ENCODE results near the gene CFLAR.
"Not testable (repeated sequence)": the region's sequence is repeated elsewhere in the genome, so short reads cannot be mapped to it uniquely, and the experiment has no call there.

CFLAR gene

DNA sequence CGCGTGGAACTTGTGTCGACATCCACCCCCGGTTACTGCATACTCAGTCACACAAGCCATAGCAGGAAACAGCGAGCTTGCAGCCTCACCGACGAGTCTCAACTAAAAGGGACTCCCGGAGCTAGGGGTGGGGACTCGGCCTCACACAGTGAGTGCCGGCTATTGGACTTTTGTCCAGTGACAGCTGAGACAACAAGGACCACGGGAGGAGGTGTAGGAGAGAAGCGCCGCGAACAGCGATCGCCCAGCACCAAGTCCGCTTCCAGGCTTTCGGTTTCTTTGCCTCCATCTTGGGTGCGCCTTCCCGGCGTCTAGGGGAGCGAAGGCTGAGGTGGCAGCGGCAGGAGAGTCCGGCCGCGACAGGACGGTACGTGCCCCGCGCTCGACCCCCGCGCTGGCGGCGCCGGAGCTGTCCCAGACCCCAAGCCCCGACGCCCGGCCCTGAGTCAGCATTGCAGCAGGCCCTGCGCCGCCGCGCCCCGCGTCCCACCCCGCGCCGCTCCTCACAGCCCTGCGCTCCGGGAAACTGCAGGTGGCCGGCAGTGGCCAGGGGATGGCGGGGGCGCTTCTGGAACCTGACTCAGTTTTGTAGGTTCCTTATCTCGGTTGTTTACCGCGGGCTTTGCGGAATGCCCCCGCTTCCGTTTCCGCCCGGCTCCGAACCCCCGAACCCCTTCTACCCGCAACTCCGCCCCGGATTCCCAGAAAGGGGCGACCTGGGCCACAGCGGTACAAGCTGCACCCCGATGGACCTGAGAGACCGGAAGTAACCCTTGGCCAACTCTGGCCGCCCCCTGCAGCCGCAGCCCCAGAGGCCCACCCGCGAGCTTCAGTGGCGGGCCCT lies at the start of gene CFLAR:
Gene CFLAR, plus strand, starts transcription at position 50 of the 844 bp plus-strand sequence. CDS start 13,702 bp downstream, outside the sequence.
- no peak for FAIRE-seq

DNA sequence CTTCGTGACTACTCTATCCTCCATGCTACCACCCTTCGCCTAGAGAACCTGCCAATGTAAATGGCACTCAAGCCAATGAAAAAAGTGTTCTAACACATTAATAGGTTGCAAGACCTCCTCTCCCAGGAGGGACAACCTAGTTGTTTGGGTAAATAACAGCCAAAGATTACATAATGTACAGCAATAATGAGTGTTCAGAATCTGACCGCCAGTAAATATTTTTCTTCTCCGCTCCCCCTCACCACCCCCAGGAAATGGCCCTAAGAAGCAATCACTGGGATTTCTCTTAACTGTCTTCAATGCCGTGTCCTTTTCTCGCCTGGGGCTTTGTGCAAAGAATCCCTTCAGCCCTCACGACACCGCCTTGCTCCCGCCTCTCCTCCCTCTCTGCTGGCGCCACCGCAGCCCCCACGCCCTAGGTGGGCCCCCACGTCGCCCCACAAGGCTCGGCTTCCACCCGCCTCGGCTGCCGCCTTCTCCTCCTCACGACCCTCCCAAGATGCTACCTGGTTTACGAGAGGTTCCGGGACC lies 45.0 kb upstream of the CFLAR start:
- no peak for FAIRE-seq

DNA sequence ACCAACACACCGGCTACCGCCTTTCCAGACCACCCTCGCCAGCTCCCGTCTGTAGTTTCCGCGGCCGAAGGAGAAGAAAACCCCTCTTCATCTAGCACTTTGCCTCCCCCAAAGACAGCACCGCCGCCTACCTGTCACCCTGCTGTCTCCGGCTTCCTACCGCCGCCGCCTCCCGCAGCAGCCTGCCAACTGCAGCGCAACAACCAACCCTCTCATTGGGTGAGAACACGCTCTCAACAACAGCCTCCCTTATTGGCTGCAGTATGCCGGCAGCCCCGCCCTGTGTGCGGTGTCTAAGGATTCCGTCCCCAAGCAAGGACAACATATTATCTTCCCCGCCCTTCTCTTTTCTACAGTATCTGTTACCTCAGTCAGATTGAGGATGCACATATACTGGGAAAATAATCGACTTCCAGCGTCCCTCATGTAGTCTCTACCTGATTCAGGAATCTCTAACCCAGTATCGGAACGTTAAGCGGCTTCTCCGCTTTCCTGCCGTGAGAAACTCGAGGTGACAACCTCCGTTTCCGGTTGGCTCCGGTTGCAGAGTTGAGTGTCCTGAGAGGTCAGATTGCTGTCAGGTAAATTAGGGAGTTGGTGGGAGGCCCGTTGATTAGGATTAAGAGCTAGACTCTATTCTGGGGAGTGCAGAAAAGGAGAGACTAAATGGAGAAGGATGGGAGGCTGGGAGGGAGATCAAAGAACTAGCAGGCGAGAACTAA lies 44.3 kb upstream of the CFLAR start, which contains the start of the genes HYCC2 and NDUFB3:
Gene HYCC2, minus strand, starts transcription at position 193 of the 722 bp plus-strand sequence. CDS start 47,662 bp downstream, outside the sequence.
Gene NDUFB3, plus strand, starts transcription at position 523 of the 722 bp plus-strand sequence. CDS start 6,882 bp downstream, outside the sequence.
- FAIRE-seq, result peak; percentile 76

DNA sequence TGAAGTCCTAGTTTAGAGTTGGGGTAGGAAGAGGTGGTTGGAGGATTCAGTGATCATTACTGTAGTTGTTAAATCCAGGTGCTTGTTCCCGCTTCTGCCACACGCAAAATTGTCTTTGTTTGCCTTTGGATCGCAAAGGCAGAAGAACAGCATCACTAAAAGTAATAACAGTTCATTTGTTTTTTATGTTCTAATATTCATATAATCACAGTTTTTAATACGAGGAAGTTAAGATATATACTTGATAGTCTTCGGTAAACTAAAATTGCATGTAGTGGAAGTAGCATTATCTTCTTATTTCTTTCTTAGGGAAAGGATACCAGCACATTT lies 43.8 kb upstream of the CFLAR start:
- FAIRE-seq, result no peak

DNA sequence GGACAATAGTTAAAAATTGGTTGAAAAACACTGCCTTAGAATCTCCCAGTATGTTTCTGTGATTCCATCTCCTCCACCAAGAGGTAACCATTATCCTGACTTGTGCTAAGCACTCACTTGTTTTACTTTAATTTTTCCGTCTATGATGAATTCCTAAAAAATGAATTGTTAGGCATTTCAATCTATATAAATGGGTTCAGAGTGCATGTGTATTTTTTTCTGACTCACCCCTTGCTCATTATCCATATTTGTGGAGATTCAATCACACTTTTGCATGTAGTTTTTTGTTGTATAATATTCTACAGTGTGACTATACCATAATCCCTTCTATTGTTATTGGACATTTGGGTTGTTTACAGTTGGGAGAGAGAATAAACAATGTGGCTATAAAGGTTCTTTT lies 42.9 kb upstream of the CFLAR start:
- no peak for FAIRE-seq

DNA sequence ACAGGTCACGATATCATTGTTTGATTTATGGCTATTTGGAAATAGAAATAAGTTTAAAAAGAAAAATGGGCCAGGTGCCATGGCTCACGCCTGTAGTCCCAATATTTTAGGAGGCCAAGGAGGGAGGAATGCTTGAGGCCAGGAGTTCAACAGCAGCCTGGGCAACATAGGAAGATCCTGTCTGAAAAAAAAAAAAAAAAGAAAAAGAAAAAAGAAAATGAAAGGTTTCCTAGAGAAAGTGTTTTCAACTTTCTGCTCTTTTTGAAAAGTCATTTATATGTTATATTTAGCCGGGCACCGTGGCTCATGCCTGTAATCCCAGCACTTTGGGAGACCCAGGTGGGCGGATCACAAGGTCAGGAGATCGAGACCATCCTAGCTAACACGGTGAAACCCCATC lies 41.0 kb upstream of the CFLAR start:
- FAIRE-seq, result no peak

DNA sequence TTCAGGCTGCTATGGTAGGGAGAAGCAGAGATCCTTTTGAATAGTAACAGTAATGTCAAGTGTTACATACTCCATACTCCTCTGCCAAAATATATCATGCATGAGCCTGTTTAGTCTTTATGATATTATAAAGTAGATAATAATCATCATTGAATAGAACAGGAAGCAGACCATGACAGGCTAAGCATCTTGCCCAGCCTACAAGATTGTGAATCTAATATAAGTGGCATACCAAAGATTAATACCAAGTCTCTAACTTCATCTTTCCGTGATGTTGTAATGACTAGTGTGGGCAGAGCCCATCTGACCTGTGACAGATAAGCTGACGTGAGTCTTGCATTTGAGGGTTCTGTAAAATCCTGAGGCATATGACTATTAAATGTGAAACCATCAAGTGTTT lies 31.1 kb upstream of the CFLAR start:
- no peak for FAIRE-seq

DNA sequence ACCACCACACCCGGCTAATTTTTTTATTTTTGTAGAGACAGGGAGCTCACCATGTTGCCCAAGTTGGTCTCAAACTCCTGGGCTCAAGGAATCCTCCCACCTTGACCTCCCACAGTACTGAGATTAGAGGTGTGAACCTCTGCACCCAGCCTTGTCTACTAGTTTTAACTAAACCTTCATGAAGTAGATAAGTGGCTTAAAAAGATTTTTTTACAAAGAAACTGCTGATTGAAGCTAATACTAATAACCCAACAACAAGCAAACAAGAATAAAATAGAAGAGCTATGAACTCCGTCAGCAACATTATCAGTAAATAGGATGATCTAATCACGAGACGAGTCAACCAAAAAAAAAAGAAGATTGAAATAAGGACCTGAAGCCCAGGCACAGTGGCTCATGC lies 25.4 kb upstream of the CFLAR start:
- FAIRE-seq, result no peak

DNA sequence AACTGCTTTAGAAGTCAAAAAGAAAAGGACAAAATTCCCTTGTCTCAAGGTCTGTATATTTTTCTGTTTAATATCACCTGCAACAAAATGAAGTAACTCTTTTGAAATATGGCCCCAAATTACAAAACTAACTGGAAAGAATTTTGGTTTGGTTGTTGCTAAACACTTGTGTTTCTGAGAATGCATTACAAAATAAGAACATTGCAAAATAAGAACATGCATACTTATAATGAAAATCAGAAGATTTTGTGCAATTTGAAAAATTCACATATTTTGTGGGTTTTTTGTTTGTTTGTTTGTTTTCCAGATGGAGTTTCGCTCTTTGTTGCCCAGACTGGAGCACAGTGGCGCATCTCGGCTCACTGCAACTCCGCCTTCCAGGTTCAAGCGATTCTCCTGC lies 22.4 kb upstream of the CFLAR start:
- FAIRE-seq, result no peak

DNA sequence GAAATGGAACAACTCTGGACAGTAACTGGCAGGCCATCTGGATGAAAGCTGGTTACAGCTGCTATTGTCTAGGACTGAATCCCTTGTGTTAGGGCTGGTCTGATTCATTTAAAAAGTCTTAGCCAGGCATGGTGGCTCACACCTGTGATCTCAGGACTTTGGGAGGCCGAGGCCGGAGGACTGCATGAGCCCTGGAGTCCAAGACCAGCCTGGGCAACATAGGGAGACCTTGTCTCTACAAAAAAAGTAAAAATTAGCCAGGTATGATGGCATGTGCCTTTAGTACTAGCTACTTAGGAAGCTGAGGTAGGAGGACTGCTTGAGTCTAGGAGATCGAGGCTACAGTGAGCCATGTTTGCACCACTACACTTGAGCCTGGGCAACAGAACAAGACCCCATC lies 15.5 kb upstream of the CFLAR start:
- no peak for FAIRE-seq

DNA sequence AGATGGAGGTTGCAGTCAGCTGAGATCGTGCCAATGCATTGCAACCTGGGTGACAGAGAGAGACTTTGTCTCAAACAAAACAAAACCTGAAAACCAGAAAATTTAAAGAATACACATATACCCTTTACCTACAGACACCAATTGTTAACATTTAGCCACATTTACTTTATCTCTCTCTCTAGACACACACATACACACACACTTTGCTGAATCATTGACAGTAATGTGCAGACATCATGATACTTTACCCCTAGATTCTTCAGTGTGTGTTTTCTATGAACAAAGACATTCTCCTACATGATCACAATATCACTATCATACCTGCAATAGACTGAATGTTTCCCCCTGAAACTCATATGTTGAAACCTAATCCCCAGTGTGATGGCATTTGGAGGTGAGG lies 10.2 kb upstream of the CFLAR start:
- no peak for FAIRE-seq

DNA sequence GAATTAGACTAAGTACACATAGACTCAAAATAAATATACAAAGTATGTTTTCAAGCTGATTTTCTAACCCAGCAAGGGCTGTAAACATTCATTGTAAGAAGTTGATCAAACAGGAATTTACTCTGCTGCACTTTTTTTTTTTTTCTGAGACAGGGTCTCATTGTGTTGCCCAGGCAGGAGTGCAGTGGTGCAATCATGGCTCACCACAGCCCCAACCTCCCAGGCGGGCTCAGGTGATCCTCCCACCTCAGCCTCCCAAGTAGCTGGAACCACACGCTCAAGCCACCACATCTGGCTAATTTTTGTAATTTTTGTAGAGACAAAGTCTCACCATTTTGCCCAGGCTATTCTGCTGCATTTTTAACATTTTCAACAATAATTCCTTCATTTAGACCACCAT lies 8.3 kb upstream of the CFLAR start:
- FAIRE-seq, result no peak

DNA sequence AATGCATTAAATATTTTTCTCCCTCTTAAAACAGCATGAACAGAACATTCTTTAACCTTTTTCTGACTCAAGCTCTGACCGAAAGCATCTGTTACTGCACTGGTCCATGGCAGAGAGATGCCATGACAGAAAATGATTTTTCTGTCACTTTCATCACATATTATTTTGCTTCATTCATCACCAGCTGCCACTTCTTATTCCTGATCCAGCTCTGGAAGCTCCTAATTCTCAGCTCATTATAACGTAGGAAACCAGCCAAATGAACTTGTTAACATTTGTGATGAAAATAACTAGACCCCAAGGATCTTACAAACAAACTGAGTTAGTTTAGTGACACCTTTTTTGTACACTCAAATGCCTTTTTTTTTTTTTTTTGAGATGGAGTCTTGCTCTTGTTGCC lies 7.6 kb upstream of the CFLAR start:
- no peak for FAIRE-seq

DNA sequence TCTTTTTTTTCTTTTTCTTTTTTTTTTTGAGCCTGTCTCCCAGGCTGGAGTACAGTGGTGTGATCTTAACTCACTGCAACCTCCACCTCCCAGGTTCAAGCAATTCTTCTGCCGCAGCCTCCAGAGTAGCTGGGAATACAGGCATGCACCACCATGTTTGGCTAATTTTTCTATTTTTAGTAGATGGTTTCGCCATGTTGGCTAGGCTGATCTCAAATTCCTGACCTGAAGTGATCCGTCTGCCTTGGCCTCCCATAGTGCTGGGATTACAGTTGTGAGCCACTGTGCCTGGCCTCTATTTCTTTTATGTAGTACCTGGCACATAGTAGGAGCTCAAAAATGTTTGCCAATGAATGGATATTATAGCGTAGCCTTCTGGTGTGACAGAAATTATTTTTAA lies 6.8 kb upstream of the CFLAR start:
- no peak for FAIRE-seq

DNA sequence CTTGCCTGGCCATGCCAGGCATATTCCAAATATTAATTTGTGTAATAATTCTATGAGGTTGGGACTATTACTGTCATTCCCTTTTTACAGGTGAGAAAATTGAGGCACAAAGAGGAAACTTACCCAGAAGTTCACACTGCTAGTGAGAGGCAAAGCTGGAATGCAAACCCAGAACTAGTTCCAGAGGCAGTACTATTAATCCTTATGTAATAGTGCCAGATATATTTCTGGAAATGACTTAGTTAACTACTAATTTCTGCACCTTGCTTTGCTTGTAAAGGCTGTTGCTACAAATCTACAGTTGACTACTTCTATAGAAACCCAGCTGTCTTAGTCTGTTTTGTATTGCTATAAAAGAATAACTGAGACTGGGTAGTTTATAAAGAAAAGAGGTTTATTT lies 5.3 kb upstream of the CFLAR start:
- no peak for FAIRE-seq

DNA sequence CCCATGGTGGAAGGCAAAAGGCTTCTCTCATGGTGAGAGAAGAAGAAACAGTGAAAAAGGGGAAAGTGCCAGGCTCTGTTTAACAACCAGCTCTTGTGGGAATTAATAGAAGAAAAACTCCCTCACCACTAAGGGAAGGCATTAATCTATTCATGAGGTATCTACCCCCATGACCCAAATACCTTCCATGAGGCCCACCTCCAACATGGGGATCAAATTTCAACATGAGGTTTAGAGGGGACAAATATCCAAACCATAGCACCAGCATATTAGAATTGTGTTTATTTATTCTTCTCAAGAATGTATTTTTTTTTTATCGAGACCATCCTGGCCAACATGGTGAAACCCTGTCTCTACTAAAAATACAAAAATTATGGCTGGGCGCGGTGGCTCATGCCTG lies 4.9 kb upstream of the CFLAR start:
- no peak for FAIRE-seq

DNA sequence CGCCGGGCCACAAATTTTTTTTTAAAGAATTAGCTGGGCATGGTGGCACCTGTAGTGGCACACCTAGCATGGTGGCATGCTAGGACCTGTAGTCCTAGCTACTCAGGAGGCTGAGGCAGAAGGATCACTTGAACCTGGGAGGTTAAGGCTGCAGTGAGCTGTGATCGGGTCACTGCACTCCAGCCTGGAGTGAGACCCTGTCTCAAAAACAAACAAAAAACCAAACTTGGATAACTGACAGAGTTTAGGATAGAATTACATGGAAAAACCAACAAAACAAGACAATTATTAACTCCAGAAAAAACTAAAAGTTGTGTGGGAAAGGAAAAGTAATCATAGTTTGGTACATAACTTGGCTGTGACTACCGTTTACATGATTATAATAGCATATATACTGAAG lies 1.6 kb upstream of the CFLAR start:
- no peak for FAIRE-seq

DNA sequence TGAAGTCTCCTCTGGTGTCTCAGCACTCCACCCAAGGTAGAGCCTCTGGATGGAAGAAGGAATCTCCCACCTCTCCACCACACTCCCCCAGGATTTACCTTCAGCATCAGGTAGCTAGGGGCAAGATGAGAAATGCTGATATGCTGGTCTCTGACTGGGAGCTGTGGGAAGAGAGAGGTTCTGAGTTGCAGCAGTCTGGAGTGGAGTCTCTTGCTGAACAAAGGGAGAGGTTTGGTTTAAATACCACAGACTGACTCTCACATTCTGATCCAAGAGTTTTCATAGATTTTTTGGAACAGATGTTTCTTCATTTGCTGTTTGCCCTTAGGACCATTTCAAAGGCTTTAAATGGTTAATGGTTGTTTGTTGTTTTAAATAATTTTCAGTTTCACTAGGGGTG lies 1.1 kb upstream of the CFLAR start:
- FAIRE-seq, result no peak

DNA sequence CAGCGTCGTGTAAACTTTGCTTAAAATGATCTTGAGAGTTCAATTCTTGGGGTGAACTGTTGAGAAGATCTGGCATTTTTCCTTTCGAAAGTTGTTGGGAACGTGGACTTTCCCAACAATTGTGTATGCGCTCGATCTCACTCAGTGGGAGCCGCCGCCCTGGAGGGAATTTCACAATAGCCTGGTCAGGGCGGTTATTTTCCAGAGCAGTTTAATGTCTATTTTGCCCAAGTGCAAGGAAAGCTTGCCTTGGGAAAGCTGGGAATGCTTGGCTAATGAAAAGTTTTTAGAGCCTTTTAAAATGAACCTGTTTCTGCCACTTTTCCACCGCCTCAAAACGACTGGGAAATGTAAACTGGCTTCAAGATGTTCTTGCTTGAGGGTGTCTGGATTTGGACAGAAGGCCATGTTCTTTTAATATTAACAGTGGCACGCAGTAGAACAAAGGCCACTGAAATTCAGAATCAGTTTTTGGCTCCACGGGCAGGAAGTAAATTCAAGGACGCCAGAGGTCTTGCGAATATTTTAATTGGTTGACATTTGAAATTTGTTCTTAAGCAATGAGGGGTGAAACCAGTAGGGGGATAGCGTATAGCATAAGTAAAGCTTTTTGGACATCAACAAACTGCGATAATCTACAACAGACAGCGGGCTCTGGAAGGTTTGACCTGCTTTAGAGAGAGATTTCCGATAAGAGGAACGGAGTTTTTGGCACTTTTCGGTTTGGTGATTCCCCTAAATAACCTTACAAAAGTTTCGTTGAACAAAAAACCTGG lies 1.2 kb downstream of the CFLAR start:
- FAIRE-seq, result no peak

DNA sequence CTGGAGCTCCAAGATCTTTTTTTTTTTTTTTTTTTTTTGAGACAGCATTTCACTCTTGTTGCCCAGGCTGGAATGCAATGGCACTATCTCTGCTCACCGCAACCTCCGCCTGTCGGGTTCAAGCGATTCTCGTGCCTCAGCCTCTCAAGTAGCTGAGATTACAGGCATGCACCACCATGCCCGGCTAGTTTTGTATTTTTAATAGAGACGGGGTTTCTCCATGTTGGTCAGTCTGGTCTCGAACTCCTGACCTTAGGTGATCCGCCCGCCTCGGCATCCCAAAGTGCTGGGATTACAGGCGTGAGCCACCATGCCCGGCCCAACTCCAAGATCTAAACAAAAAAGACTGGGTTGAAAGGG lies 1.8 kb downstream of the CFLAR start:
- not testable (repeated sequence) for FAIRE-seq

DNA sequence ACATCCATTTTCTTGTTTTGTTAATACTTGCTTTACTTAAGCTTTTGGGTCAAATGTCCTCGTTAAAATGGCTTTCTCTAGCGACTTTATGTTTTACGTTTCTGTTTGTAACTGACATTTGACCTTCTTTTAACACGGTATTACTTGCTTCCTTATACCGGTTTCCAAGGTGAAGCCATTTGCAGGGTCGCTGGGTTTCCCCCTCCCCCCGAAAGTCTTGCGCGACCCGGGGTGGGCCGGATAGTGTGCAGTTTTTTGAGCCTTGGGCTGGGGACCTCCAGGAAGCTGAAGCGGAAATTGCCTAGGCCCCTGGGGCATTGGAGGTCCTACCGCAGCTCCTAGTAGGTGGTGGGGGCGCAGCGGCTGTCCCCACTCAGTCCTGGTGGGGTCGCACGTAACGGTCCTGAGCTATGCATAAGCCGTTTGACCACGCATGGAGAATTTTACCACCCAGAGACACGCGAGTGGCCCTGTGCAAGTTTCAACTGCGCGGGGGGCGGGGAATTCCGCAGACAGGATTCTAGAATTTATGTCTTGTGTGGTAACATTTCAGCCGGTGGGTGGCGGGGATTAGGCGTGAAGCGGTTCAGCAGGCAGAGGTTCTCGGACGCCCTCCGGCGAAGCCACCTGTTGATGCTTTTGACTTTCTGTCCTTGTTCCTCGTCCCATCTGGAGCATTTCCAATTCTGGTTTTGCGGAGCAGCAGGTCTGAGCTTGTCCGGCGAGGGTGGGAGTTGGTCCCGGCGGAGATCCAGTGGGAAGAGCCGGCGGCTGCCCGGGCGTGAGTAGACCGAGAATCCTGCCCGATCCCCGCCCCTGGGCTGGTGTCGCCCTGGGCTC lies 2.4 kb downstream of the CFLAR start:
- no peak for FAIRE-seq

Measured in endometrium (tissue), 2 donors.